ENCODE results near the gene LRRC4. TPM values are rescaled to one million over a fixed set of nuclear protein-coding genes. Genes with fewer than 3 reads are reported as not detected.

LRRC4 gene
- total RNA-seq, 1 donor from 2014 or later = 4.4 TPM

- H3K27me3 ChIP-seq (ENCODE audit: low read depth) = no peaks in the 10 kb centered on the region
- no peak for DNase-seq
- no peak overlapping the region for H3K4me3 ChIP-seq
- peaks cover 29% of the 10 kb centered on the region for H3K36me3 ChIP-seq
- no peak for TF ChIP-seq CTCF (IDR thresholded peaks at IDR 0.05; ENCODE audit: borderline replicate concordance)
- no peak overlapping the region for H3K27ac ChIP-seq (replicated peaks)
- intact Hi-C loops (cut with micrococcal nuclease) = no loop called here
- peaks cover 16% of the 10 kb centered on the region for H3K4me1 ChIP-seq
- H3K9me3 ChIP-seq (replicated peaks) = no peaks in the 10 kb centered on the region
These were observed 45.1 kb upstream of the LRRC4 start for GRCh38 chr7:128076196-128076795.

- Histone ChIP-seq H3K27me3 (ENCODE audit: low read depth) (no peaks in the 10 kb centered on the region), H3K4me1 (peaks cover 16% of the 10 kb centered on the region), H3K9me3 (replicated peaks) (no peaks in the 10 kb centered on the region), H3K27ac (replicated peaks) (no peak overlapping the region), H3K36me3 (peaks cover 28% of the 10 kb centered on the region), H3K4me3 (no peak overlapping the region)
- no peak for TF ChIP-seq CTCF (IDR thresholded peaks at IDR 0.05; ENCODE audit: borderline replicate concordance)
- intact Hi-C loops (cut with micrococcal nuclease) = no loop called here
- DNase-seq = no peak
These were observed 44.2 kb upstream of the LRRC4 start for GRCh38 chr7:128075242-128076095.

- DNase-seq = no peak
- H3K4me1 ChIP-seq = peaks cover 16% of the 10 kb centered on the region
- peaks cover 28% of the 10 kb centered on the region for H3K36me3 ChIP-seq
- H3K4me3 ChIP-seq = no peak overlapping the region
- intact Hi-C loops (cut with micrococcal nuclease) = no loop called here
- no peaks in the 10 kb centered on the region for H3K9me3 ChIP-seq (replicated peaks)
- H3K27ac ChIP-seq (replicated peaks) = no peak overlapping the region
- no peak for TF ChIP-seq CTCF (IDR thresholded peaks at IDR 0.05; ENCODE audit: borderline replicate concordance)
- H3K27me3 ChIP-seq (ENCODE audit: low read depth) = no peaks in the 10 kb centered on the region
These were observed 43.5 kb upstream of the LRRC4 start for GRCh38 chr7:128074736-128075135.

- no peak for TF ChIP-seq CTCF (IDR thresholded peaks at IDR 0.05; ENCODE audit: borderline replicate concordance)
- H3K27me3 ChIP-seq (ENCODE audit: low read depth) = no peaks in the 10 kb centered on the region
- H3K9me3 ChIP-seq (replicated peaks) = no peaks in the 10 kb centered on the region
- H3K36me3 ChIP-seq = peaks cover 28% of the 10 kb centered on the region
- no peak overlapping the region for H3K27ac ChIP-seq (replicated peaks)
- intact Hi-C loops (cut with micrococcal nuclease) = no loop called here
- H3K4me1 ChIP-seq = peaks cover 16% of the 10 kb centered on the region
- DNase-seq = no peak
- no peak overlapping the region for H3K4me3 ChIP-seq
These were observed 43.1 kb upstream of the LRRC4 start for GRCh38 chr7:128074336-128074735.

- intact Hi-C loops (cut with micrococcal nuclease) = no loop called here
These were observed 42.6 kb upstream of the LRRC4 start for GRCh38 chr7:128073671-128074310.

More at GRCh38 chr7:128073671-128074310, 42.6 kb upstream of the LRRC4 start:
- DNase-seq = no peak
- no peaks in the 10 kb centered on the region for H3K27me3 ChIP-seq (ENCODE audit: low read depth)
- no peak overlapping the region for H3K4me3 ChIP-seq
- peaks cover 16% of the 10 kb centered on the region for H3K4me1 ChIP-seq
- H3K27ac ChIP-seq (replicated peaks) = no peak overlapping the region
- H3K36me3 ChIP-seq = peaks cover 25% of the 10 kb centered on the region
- no peak for TF ChIP-seq CTCF (IDR thresholded peaks at IDR 0.05; ENCODE audit: borderline replicate concordance)
- no peaks in the 10 kb centered on the region for H3K9me3 ChIP-seq (replicated peaks)
